Measurements from ENCODE around the gene PTPRG.
"Not testable (repeated sequence)": the region's sequence is repeated elsewhere in the genome, so short reads cannot be mapped to it uniquely, and the experiment has no call there.

- not testable (repeated sequence) for TF ChIP-seq POLR2AphosphoS5, CTCF, POLR2A, EP300 (IDR thresholded peaks at IDR 0.05)
Observed at GRCh38 chr3:62038798-62039197, 477.4 kb downstream of the PTPRG start.

Measured in suprapubic skin (tissue), 4 donors.